Kidney glomerular epithelial cell (primary cell): ENCODE results near the gene SLC13A1.
"Not testable (repeated sequence)": the region's sequence is repeated elsewhere in the genome, so short reads cannot be mapped to it uniquely, and the experiment has no call there.

Source experiments
- DNase-seq: peaks from one replicate; lab custom pipeline; 2025; lab: John Stamatoyannopoulos, UW

SLC13A1 gene

GRCh38 chr7:123199883-123200282 is at the start of gene SLC13A1:
SLC13A1 (minus strand) TSS chr7:123199969; CDS start chr7:123199946, 23 bp downstream.
- DNase-seq: no peak

GRCh38 chr7:123244768-123245167 is 45.0 kb upstream of the SLC13A1 start:
- DNase-seq: no peak

GRCh38 chr7:123242467-123243092 is 42.8 kb upstream of the SLC13A1 start:
- peak; percentile 71 for DNase-seq

GRCh38 chr7:123241809-123242208 is 42.0 kb upstream of the SLC13A1 start:
- DNase-seq: no peak

GRCh38 chr7:123231021-123232000 is 31.5 kb upstream of the SLC13A1 start:
- no peak for DNase-seq

- DNase-seq: no peak
Observed at GRCh38 chr7:123230603-123231002, 30.8 kb upstream of the SLC13A1 start.

- DNase-seq: no peak
Observed at GRCh38 chr7:123230147-123230546, 30.4 kb upstream of the SLC13A1 start.

- DNase-seq: no peak
Observed at GRCh38 chr7:123229426-123229825, 29.7 kb upstream of the SLC13A1 start.

- not testable (repeated sequence) for DNase-seq
Observed at GRCh38 chr7:123227666-123228065, 27.9 kb upstream of the SLC13A1 start.

GRCh38 chr7:123220396-123220795 is 20.6 kb upstream of the SLC13A1 start:
- DNase-seq: peak; percentile 43

- DNase-seq: no peak
Observed at GRCh38 chr7:123218866-123219265, 19.1 kb upstream of the SLC13A1 start.

- DNase-seq: no peak
Observed at GRCh38 chr7:123216825-123217224, 17.1 kb upstream of the SLC13A1 start.

- no peak for DNase-seq
Observed at GRCh38 chr7:123215350-123215749, 15.6 kb upstream of the SLC13A1 start.

- no peak for DNase-seq
Observed at GRCh38 chr7:123211545-123211944, 11.8 kb upstream of the SLC13A1 start.

- DNase-seq: no peak
Observed at GRCh38 chr7:123210986-123211385, 11.2 kb upstream of the SLC13A1 start.

GRCh38 chr7:123209786-123210185 is 10.0 kb upstream of the SLC13A1 start:
- peak; percentile 57 for DNase-seq

- peak; percentile 25 for DNase-seq
Observed at GRCh38 chr7:123208793-123209192, 9.0 kb upstream of the SLC13A1 start.

- DNase-seq: no peak
Observed at GRCh38 chr7:123204206-123204835, 4.6 kb upstream of the SLC13A1 start.

GRCh38 chr7:123201901-123202300 is 2.1 kb upstream of the SLC13A1 start:
- no peak for DNase-seq

GRCh38 chr7:123198668-123199652 is 809 bp downstream of the SLC13A1 start:
- no peak for DNase-seq

GRCh38 chr7:123198111-123198510 is 1.7 kb downstream of the SLC13A1 start:
- no peak for DNase-seq
